GM18520 (cell line): ENCODE measurements around the gene KLF1.
"Not testable (repeated sequence)": the region's sequence is repeated elsewhere in the genome, so short reads cannot be mapped to it uniquely, and the experiment has no call there.

Experiments
- ATAC-seq: cut with Tn5 transposase; IDR thresholded peaks from one replicate; pipeline ENCODE4 v1.9.1; 2021; ENCODE audit not compliant: unreplicated experiment

KLF1 gene

GRCh38 chr19:12886969-12887747 lies at the start of gene KLF1:
Gene KLF1 (minus strand): TSS chr19:12887201. CDS start chr19:12887140, 61 bp downstream.
- ATAC-seq: no peak

GRCh38 chr19:12936582-12936981 lies 49.6 kb upstream of the KLF1 start:
- no peak for ATAC-seq

- no peak for ATAC-seq
Observed at GRCh38 chr19:12935071-12935470, 48.1 kb upstream of the KLF1 start.

- ATAC-seq: peak; percentile 34
Observed at GRCh38 chr19:12933287-12934072, 46.5 kb upstream of the KLF1 start, which contains the start of gene FARSA. Gene FARSA (minus strand): TSS chr19:12933711. CDS start chr19:12933696, 15 bp downstream.

GRCh38 chr19:12932392-12933286 lies 45.6 kb upstream of the KLF1 start:
- no peak for ATAC-seq

- no peak for ATAC-seq
Observed at GRCh38 chr19:12930002-12930645, 43.1 kb upstream of the KLF1 start.

- no peak for ATAC-seq
Observed at GRCh38 chr19:12924621-12925310, 37.8 kb upstream of the KLF1 start.

- ATAC-seq: no peak
Observed at GRCh38 chr19:12922959-12923358, 36.0 kb upstream of the KLF1 start.

- ATAC-seq: no peak
Observed at GRCh38 chr19:12921047-12921446, 34.0 kb upstream of the KLF1 start.

GRCh38 chr19:12918253-12918652 lies 31.3 kb upstream of the KLF1 start:
- ATAC-seq: no peak

GRCh38 chr19:12915860-12916259 lies 28.9 kb upstream of the KLF1 start:
- ATAC-seq: not testable (repeated sequence)

GRCh38 chr19:12913851-12914690 lies 27.1 kb upstream of the KLF1 start:
- no peak for ATAC-seq

GRCh38 chr19:12913011-12913561 lies 26.1 kb upstream of the KLF1 start:
- no peak for ATAC-seq

- ATAC-seq: no peak
Observed at GRCh38 chr19:12912571-12912970, 25.6 kb upstream of the KLF1 start.

- ATAC-seq: no peak
Observed at GRCh38 chr19:12907166-12907565, 20.2 kb upstream of the KLF1 start.

- peak; percentile 70 for ATAC-seq
Observed at GRCh38 chr19:12899891-12900518, 13.0 kb upstream of the KLF1 start.

GRCh38 chr19:12896460-12896859 lies 9.5 kb upstream of the KLF1 start:
- no peak for ATAC-seq

- ATAC-seq: no peak
Observed at GRCh38 chr19:12893582-12893981, 6.6 kb upstream of the KLF1 start.
